Smooth muscle cell (in vitro differentiated cells): Measurements from ENCODE around the gene STRN4. TPM values are rescaled to one million over a fixed set of nuclear protein-coding genes. Genes with fewer than 3 reads are reported as not detected.

Source experiments
- DNase-seq: peaks from one replicate; lab custom pipeline; 2025; ENCODE audit not compliant: unreplicated experiment; lab: John Stamatoyannopoulos, UW
- H2AFZ ChIP-seq: fragments of 200-600 bp; sonication (generic); 2 replicates; pipeline ENCODE4 v1.6.0; 2016; ENCODE audit warnings: antibody characterized with exemption, low read depth, mild to moderate bottlenecking
- H3F3A ChIP-seq: fragments of 200-600 bp; sonication (generic); 2 replicates; pipeline ENCODE4 v1.6.0; 2017; ENCODE audit warnings: antibody characterized with exemption, low read depth
- H3K27ac ChIP-seq: fragments of 200-600 bp; sonication (generic); 2 replicates; pipeline ENCODE4 v1.5.1; 2016; ENCODE audit warnings: low read depth, mild to moderate bottlenecking
- H3K27me3 ChIP-seq: fragments of 200-600 bp; sonication (generic); 2 replicates; pipeline ENCODE4 v1.6.1; 2016; ENCODE audit warnings: low read depth, mild to moderate bottlenecking
- H3K36me3 ChIP-seq: fragments of 200-600 bp; sonication (generic); 2 replicates; pipeline ENCODE4 v1.5.1; 2016; ENCODE audit warnings: low read depth
- H3K4me1 ChIP-seq: fragments of 200-600 bp; sonication (generic); 2 replicates; pipeline ENCODE4 v1.5.1; 2016; ENCODE audit warnings: low read depth
- H3K4me2 ChIP-seq: fragments of 200-600 bp; sonication (generic); 2 replicates; pipeline ENCODE4 v1.6.0; 2016; ENCODE audit warnings: mild to moderate bottlenecking
- H3K4me3 ChIP-seq: fragments of 200-600 bp; sonication (generic); 2 replicates; pipeline ENCODE4 v1.5.1; 2016; ENCODE audit warnings: mild to moderate bottlenecking
- H3K79me2 ChIP-seq: fragments of 200-600 bp; sonication (generic); 2 replicates; pipeline ENCODE4 v1.6.0; 2016; ENCODE audit warnings: low read depth, mild to moderate bottlenecking
- H3K9ac ChIP-seq: fragments of 200-600 bp; sonication (generic); 2 replicates; pipeline ENCODE4 v1.6.0; 2016; ENCODE audit warnings: low read depth
- H3K9me3 ChIP-seq: fragments of 200-600 bp; sonication (generic); replicated peaks from 2 replicates; pipeline ENCODE4 v1.5.1; 2016; ENCODE audit warnings: low read depth
- H4K20me1 ChIP-seq: fragments of 200-600 bp; sonication (generic); 2 replicates; pipeline ENCODE4 v1.6.0; 2016; ENCODE audit warnings: low read depth
- CTCF ChIP-seq: fragments of 200-600 bp; sonication (generic); IDR thresholded peaks from 2 replicates; pipeline ENCODE4 v1.5.1; 2017; ENCODE audit warnings: borderline replicate concordance, mild to moderate bottlenecking, antibody characterized with exemption; ENCODE audit not compliant: insufficient read depth, poor library complexity, severe bottlenecking
- WGBS: methylation state at CpG from one replicate; pipeline ENCODE4 v1.1.7; 2016; ENCODE audit warnings: low lambda C conversion rate; 5-methylcytosine and 5-hydroxymethylcytosine counted together
- polyA plus RNA-seq: library from polyadenylated mRNA; unstranded; fragments of >200 nt; fragmentation: Nextera tagmentation; extraction: Ambion mirVana; gene quantifications from 2 replicates; pipeline ENCODE4 v1.2.1, GENCODE V29; 2016
- total RNA-seq: library from RNA; depleted of rRNA; stranded (reverse); fragments of >200 nt; gene quantifications from 2 replicates; pipeline ENCODE4 v1.2.3, GENCODE V29; 2014

STRN4 gene
- total and polyA plus RNA-seq, 2 experiments from 2014 or later, result 47.1 to 69.1 TPM

- Histone ChIP-seq H3K4me2 (no peak overlapping the region), H3K36me3 (no peaks in the 10 kb centered on the region), H3K9me3 (no peaks in the 10 kb centered on the region), H2AFZ (no peak overlapping the region), H3K27me3 (no peaks in the 10 kb centered on the region), H3K4me1 (no peaks in the 10 kb centered on the region), H3K4me3 (no peak overlapping the region), H3K79me2 (no peaks in the 10 kb centered on the region), H4K20me1 (peaks cover 12% of the 10 kb centered on the region), H3K9ac (no peak overlapping the region), H3K27ac (no peak overlapping the region), H3F3A (peaks cover 7% of the 10 kb centered on the region)
- no peak for TF ChIP-seq CTCF
- DNase-seq, result no peak
- WGBS, result 69% methylated on average over 7 of the region's 7 CpGs
Observed at GRCh38 chr19:46759817-46760333, 13.6 kb upstream of the STRN4 start.

DNA sequence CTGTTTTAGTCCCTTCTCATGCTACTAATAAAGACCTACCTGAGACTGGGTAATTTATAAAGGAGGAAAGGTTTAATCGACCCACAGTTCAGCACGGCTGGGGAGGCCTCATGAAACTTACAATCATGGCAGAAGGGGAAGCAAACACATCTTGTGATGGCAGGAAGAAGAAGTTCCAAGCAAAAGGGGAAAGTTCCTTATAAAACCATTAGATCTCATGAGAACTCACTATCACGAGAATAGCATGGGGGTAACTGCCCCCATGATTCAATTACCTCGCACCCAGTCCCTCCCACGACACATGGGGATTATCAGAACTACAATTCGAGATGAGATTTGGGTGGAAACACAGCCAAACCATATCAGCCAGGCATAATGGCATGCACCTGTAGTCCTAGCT, 13.0 kb upstream of the STRN4 start:
- 94% methylated on average over 6 of the region's 6 CpGs for WGBS
- Histone ChIP-seq H3K27me3 (no peaks in the 10 kb centered on the region), H2AFZ (no peak overlapping the region), H3K9me3 (no peaks in the 10 kb centered on the region), H3K4me1 (no peaks in the 10 kb centered on the region), H3K9ac (no peak overlapping the region), H3K4me2 (no peak overlapping the region), H3K79me2 (no peaks in the 10 kb centered on the region), H3K36me3 (no peaks in the 10 kb centered on the region), H3K27ac (no peak overlapping the region), H3F3A (peaks cover 7% of the 10 kb centered on the region), H4K20me1 (peaks cover 12% of the 10 kb centered on the region), H3K4me3 (no peak overlapping the region)
- DNase-seq, result no peak
- no peak for TF ChIP-seq CTCF

DNA sequence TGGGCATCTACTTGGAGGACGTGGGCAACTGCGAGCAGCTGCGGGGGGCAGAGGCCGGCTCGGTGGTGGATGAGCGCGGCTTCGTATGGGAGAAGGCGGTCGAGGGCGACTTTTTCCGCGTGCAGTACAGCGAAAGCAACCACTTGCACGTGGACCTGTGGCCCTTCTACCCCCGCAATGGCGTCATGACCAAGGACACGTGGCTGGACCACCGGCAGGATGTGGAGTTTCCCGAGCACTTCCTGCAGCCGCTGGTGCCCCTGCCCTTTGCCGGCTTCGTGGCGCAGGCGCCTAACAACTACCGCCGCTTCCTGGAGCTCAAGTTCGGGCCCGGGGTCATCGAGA, 10.3 kb upstream of the STRN4 start:
- Histone ChIP-seq H3F3A (peaks cover 7% of the 10 kb centered on the region), H3K4me3 (no peak overlapping the region), H2AFZ (no peak overlapping the region), H3K4me1 (no peaks in the 10 kb centered on the region), H3K79me2 (no peaks in the 10 kb centered on the region), H3K9ac (no peak overlapping the region), H3K9me3 (no peaks in the 10 kb centered on the region), H3K4me2 (no peak overlapping the region), H3K27me3 (no peaks in the 10 kb centered on the region), H3K36me3 (no peaks in the 10 kb centered on the region), H4K20me1 (peaks cover 12% of the 10 kb centered on the region), H3K27ac (no peak overlapping the region)
- 96% methylated on average over 30 of the region's 30 CpGs for WGBS
- TF ChIP-seq CTCF, result no peak
- no peak for DNase-seq

DNA sequence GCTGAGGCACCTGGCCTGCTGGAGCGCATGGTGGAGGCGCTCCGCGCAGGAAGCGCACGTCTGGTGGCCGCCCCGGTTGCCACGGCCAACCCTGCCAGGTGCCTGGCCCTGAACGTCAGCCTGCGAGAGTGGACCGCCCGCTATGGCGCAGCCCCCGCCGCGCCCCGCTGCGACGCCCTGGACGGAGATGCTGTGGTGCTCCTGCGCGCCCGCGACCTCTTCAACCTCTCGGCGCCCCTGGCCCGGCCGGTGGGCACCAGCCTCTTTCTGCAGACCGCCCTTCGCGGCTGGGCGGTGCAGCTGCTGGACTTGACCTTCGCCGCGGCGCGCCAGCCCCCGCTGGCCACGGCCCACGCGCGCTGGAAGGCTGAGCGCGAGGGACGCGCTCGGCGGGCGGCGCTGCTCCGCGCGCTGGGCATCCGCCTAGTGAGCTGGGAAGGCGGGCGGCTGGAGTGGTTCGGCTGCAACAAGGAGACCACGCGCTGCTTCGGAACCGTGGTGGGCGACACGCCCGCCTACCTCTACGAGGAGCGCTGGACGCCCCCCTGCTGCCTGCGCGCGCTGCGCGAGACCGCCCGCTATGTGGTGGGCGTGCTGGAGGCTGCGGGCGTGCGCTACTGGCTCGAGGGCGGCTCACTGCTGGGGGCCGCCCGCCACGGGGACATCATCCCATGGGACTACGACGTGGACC, 9.7 kb upstream of the STRN4 start:
- TF ChIP-seq CTCF, result no peak
- H3F3A ChIP-seq, result peaks cover 7% of the 10 kb centered on the region
- no peak overlapping the region for H2AFZ ChIP-seq
- H4K20me1 ChIP-seq, result peaks cover 12% of the 10 kb centered on the region
- H3K36me3 ChIP-seq, result no peaks in the 10 kb centered on the region
- H3K9me3 ChIP-seq, result no peaks in the 10 kb centered on the region
- no peak overlapping the region for H3K9ac ChIP-seq
- H3K4me3 ChIP-seq, result no peak overlapping the region
- WGBS, result over 99% methylated on average over 86 of the region's 86 CpGs
- H3K4me1 ChIP-seq, result no peaks in the 10 kb centered on the region
- no peak overlapping the region for H3K27ac ChIP-seq
- H3K4me2 ChIP-seq, result no peak overlapping the region
- no peaks in the 10 kb centered on the region for H3K79me2 ChIP-seq
- no peaks in the 10 kb centered on the region for H3K27me3 ChIP-seq
- DNase-seq, result no peak
